CD4-positive, alpha-beta T cell treated with Interleukin-15 for 1 hour (primary cell): ENCODE data around the gene SUPT3H.
A peak's percentile ranks its signal among the peaks of the same experiment; 100 is the strongest.
"Not testable (repeated sequence)": the region's sequence is repeated elsewhere in the genome, so short reads cannot be mapped to it uniquely, and the experiment has no call there.

ENCODE experiments used
- DNase-seq: peaks from one replicate; pipeline ENCODE4 v3.0.0-alpha.2; 2020

The SUPT3H gene

GRCh38 chr6:45044086-45044485 lies 333.6 kb downstream of the SUPT3H start:
- no peak for DNase-seq

- not testable (repeated sequence) for DNase-seq
Observed at GRCh38 chr6:45042673-45043072, 335.1 kb downstream of the SUPT3H start.

DNA sequence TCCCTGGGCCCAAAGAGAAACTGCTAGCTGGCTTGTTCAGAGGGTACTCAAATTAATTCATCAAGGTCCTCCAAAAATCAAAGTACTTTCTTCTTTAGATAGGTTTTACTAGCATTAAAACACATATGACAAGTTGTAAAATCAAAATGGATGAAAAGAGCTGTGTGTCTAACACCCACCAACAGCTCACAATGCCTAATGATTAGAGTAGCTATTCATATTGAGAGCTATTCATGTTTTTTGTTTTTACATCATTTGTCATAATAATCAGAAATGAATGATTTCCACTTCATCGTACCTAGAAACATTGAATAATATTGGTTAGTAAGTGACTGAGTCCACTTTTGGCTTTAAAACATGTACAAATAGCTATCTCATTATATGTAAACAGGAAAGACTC lies 339.5 kb downstream of the SUPT3H start:
- DNase-seq = no peak

GRCh38 chr6:45036103-45036502 lies 341.6 kb downstream of the SUPT3H start:
- no peak for DNase-seq

DNA sequence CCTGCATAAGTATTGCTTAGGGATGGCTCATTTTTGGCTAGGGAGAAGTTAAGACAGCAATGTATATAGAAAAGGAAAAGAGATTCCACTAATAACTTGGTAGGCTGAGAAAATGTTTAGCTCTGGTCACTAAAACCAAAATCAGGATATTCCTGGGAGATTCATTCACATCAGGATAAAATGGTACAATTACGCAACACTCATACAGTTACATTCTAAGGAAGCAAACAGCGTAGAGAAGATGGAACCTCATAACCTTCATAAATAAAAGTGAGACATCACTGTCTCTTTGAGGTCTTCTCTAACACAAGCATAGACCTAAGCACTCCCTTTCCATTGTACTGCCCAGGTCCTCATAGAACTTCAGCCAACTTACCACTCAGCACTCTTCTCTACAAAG lies 345.3 kb downstream of the SUPT3H start:
- no peak for DNase-seq

DNA sequence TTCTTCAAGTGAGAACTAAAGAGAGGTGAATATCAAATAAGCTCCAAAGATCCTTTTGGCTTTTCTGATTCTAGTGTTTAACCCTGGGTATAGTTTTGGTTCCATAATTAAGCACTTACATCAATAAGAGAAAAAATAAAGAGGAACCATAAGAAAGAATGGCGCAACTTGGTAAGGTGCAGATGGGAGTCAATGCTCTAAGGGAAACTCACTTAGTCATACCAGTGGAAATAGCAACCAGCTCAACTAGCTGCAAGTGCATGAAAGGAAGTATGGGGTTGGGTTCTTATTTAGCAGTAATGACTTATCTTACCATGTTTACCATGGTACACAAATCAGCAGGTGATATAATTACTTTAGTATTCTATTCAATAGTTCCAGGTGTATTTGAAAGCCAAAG lies 346.1 kb downstream of the SUPT3H start:
- peak; percentile 21 for DNase-seq

GRCh38 chr6:45027126-45027525 lies 350.6 kb downstream of the SUPT3H start:
- no peak for DNase-seq

GRCh38 chr6:45026003-45026516 lies 351.7 kb downstream of the SUPT3H start:
- no peak for DNase-seq

- no peak for DNase-seq
Observed at GRCh38 chr6:45024610-45025009, 353.1 kb downstream of the SUPT3H start.

DNA sequence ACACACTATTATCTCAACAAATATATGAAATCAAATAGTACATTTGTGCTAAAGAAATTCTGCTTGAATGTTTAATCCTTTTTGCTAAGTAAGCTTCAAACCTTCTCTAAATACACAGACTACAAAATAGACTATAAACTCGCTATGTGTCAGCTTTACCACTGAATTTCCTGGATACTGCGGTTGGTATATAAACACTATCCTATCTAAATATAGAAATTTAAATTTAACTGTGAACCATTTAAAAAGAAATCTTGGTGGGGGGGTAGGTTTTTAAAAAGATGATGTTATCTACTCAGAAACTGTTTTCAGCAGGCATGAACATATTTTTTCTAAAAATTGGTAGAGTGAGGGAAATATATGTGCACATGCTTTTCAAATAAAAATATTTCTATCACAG lies 356.1 kb downstream of the SUPT3H start:
- DNase-seq = no peak

GRCh38 chr6:45012687-45013086 lies 365.0 kb downstream of the SUPT3H start:
- no peak for DNase-seq

DNA sequence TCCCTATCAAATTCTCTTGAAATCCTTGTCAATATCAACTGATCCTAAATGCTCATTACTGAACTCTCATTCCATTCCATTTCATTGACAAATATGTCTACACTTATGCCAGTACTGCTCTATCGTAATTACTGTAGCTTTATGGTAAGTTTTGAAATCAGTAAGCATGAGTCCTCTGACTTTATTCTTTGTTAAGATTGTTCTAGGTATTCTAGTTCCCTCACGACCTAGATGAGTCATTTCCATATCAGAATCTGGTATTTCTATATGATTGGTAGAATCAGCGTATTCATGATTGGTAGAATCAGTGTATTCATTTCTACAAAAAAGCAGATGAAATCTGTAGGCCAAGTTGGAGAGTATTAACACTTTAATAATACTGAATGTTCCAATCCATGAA lies 368.2 kb downstream of the SUPT3H start:
- DNase-seq = no peak

DNA sequence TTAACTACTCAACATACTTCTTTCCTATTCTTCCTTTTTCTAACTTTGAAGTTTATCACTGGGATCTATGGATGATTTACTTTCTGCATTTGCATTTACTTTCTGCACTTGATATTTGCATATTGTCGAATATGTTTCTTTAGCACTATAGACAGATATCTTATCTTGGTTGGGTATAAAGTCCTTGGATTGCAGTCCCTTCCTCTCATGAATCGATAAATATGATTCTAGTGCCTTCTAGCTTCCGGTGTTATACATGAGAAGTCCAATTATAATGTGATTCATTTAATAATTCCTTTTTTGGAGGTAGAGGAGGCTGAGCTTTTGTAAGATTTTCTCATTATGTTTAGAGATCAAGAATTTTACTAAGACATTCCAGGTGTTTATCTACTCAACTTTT lies 370.8 kb downstream of the SUPT3H start:
- DNase-seq = no peak

DNA sequence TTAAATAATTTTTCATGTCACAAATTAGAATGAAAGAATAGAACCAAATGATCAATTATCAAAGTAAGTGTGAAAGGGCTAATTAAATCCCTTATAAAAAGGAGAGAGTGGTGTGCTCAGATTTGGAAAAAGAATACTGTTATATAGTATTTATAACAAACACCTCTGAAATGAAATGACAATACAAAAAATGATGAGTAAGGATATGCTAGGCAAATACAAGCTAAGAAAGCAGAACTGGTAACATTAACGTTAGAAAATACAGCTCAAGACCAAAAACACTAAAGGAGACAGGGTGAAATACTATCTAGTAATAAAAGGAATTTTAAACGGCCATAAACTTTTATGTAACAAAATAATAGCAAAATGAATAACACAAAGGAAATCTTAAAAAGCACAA lies 373.8 kb downstream of the SUPT3H start:
- no peak for DNase-seq

GRCh38 chr6:45003387-45003786 lies 374.3 kb downstream of the SUPT3H start:
- DNase-seq = no peak

DNA sequence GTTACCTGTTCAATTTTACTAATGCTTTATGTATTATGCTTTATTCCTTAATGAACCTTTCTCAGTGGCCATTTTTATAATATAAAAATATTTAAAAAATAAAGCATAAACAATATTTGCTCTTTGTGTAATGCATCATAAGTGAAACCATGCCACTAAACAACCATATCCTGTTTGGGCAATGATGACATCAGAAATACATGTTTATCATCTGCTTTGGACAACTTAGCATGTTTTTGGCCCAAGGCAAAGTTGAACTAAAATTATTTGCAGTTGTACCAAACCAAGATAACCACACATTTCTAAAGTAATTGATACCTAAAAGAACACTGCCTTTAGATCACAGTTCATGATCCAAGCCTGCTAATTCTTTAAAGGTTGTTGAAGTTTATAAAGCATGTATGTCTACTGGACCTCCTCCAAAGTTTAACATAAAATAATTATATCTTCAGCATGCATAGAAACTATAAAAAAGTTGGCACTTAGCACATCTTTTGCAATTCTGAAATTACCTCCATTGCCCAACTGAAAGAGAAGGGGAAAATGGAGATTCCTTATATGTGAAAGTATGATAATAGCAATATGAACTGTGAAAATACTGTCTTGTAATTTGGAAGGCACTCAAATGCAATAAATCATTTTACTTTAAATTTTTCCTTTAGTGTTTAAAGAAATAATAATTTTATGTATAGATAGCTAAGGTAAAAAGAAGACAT lies 375.2 kb downstream of the SUPT3H start:
- DNase-seq = no peak

- DNase-seq = no peak
Observed at GRCh38 chr6:45001663-45002062, 376.1 kb downstream of the SUPT3H start.

DNA sequence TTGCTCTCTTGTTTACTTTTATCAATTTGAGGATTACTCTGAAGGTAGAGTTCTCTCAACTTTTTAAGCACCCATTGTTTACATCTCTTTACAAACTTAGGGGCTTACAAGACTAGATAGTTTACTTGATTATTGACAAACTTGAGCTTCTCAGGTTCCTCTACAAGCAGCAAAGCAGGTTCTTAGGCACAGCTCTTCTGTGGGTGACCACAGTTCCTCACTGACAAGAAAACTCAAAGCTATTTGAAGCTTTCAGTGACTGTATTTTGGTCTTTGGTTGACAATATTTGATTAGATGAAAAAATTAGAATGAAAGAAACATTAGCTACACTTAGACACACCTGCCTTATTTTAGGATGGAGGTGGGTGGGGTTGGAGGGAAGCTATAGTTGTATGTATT lies 376.9 kb downstream of the SUPT3H start:
- DNase-seq = no peak

DNA sequence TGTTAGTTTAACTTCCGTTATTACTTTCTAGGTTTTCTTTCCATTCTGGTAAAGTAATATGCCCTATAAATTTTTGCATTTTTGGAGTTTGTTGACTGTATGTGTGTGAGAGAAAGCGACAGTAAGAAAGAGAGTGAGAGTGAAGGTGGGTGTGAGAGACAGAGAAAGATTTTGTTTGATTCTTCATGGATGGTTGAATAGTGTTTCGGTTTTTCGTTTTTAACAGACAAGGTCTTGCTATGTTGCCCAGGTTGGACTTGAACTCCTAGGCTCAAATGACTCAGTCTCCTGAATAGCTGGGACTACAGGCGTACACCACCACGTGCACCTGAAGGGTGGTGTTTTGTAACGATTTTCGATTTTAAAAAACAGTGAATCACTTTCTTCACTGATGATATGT lies 378.7 kb downstream of the SUPT3H start:
- no peak for DNase-seq

- DNase-seq = no peak
Observed at GRCh38 chr6:44995486-44996132, 382.1 kb downstream of the SUPT3H start.

DNA sequence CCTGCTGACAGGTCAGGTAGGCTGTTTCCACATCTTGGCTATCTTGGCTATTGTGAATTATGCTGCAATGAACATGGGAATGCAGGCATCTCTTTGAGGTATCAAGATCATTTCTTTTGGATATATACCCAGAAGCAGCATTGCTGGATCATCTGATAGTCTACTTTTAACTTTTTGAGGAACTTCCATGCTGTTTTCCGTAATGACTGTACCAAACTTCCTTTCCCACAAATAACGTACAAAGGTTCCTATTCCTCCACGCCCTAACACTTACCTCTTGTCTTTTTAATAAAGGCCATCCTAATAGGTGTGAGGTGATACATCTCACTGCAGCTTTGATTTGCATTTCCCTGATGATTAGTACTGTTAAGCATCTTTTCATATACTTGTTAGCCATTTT lies 388.3 kb downstream of the SUPT3H start:
- DNase-seq = no peak

GRCh38 chr6:44985006-44985405 lies 392.7 kb downstream of the SUPT3H start:
- no peak for DNase-seq

GRCh38 chr6:44983467-44984365 lies 394.0 kb downstream of the SUPT3H start:
- DNase-seq = no peak

DNA sequence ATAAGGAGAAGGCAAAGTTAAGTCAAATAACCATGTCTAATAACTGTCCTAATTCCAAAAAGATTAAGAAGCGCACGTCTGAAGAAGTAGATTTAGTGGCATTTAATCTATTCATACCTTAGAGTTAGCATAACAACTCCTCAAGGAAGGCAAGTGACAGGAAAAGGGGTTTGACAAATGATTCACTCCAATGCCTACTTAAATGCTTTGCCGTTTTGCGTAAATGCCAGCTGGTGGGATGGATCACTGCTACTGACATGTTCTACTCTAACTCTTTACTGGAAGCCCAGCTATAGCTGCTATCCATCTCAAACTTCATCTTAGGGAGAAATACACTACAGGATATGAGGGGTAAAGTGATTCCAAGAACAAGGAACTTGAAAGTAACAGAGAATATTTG lies 396.9 kb downstream of the SUPT3H start:
- no peak for DNase-seq
